Transverse colon (tissue), 4 donors: ENCODE measurements around the gene PCBD2. TPM values are rescaled to one million over a fixed set of nuclear protein-coding genes. Genes with fewer than 3 reads are reported as not detected.

ENCODE experiments used
- DNase-seq: peaks from one replicate; pipeline ENCODE4 v3.0.0-alpha.2; 2019
- H3K27ac ChIP-seq, 4 donors: fragments of 200-600 bp; sonication (generic); 2 replicates each; pipeline ENCODE4 v1.5.1; 2016 to 2018; ENCODE audit warnings: inconsistent platforms in 4 of 4
- H3K27me3 ChIP-seq: fragments of 200-600 bp; sonication (generic); 2 replicates; pipeline ENCODE4 v1.5.1; 2017; ENCODE audit warnings: inconsistent platforms
- H3K36me3 ChIP-seq, 4 donors: fragments of 200-600 bp; sonication (generic); 2 replicates each; pipeline ENCODE4 v1.5.1; 2017 to 2019; ENCODE audit warnings: inconsistent platforms in 4 of 4
- H3K4me1 ChIP-seq, 4 donors: fragments of 200-600 bp; sonication (generic); 2 replicates each; pipeline ENCODE4 v1.5.1; 2017 to 2020; ENCODE audit warnings: inconsistent platforms in 4 of 4
- H3K4me3 ChIP-seq, 4 donors: fragments of 200-600 bp; sonication (generic); 1 replicate in 1 of 4; 2 replicates in 3 of 4; pipeline versions ENCODE4 v1.5.1 to v1.6.1; 2017 to 2019; ENCODE audit warnings: inconsistent platforms in 4 of 4
- H3K9me3 ChIP-seq, 2 donors: fragments of 200-600 bp; sonication (generic); 2 replicates each; pipeline ENCODE4 v1.5.1; 2017 to 2019; ENCODE audit warnings: inconsistent platforms in 2 of 2
- EP300 ChIP-seq: sonication (generic); formaldehyde crosslinking; IDR thresholded peaks from one replicate; pipeline ENCODE4 v1.6.1; 2017; ENCODE audit warnings: antibody characterized with exemption, low read depth
- POLR2A ChIP-seq: fragments of 450-650 bp; IDR thresholded peaks from one replicate; pipeline ENCODE4 v1.6.1; 2016; ENCODE audit warnings: antibody characterized with exemption, mild to moderate bottlenecking, moderate library complexity
- POLR2AphosphoS5 ChIP-seq, 3 donors: sonication (generic); formaldehyde crosslinking; IDR thresholded peaks; one replicate each; pipeline ENCODE4 v1.6.1; 2016; ENCODE audit warnings: antibody characterized with exemption in 3 of 3
- WGBS, 2 donors: methylation state at CpG; one replicate each; pipeline ENCODE4 v1.1.5; 2018; ENCODE audit warnings: low coverage in 1 of 2; 5-methylcytosine and 5-hydroxymethylcytosine counted together
- in situ Hi-C, 4 donors: fragments of 200-750 bp; cut with MboI; loops; one replicate each; pipeline versions ENCODE4 v1.15.0 to v1.15.1; 2017; ENCODE audit warnings: low sequenced_read_pairs in 3 of 4, low pct_ligation_motif_present in 1 of 4, low pct_unique_long_range_greater_than_20kb in 1 of 4
- intact Hi-C: fragments of 100-400 bp; cut with DNase I; formaldehyde crosslinking; loops from one replicate; pipeline ENCODE4 v1.15.1; 2023; ENCODE audit warnings: low total_unique reads
- total RNA-seq, 4 donors: library from RNA; depleted of rRNA; stranded (reverse); fragments of >200 nt; gene quantifications; one replicate each; pipeline ENCODE4 v1.1.0, GENCODE V29; 2016
- TF ChIP-seq, protein P1 (sequence below), 5 experiments: fragments of 200-600 bp in 3 of 5; fragments of 450-650 bp in 2 of 5; sonication (generic) in 3 of 5; IDR thresholded peaks; 1 replicate in 2 of 5; 2 replicates in 3 of 5; pipeline ENCODE4 v1.5.1; 2016 to 2017; ENCODE audit warnings: antibody characterized with exemption in 5 of 5, inconsistent platforms in 3 of 5, mild to moderate bottlenecking in 2 of 5, moderate library complexity in 1 of 5

The PCBD2 gene
- total RNA-seq, 4 donors from 2014 or later: 6.4 to 28.9 (median 11.6) TPM

DNA sequence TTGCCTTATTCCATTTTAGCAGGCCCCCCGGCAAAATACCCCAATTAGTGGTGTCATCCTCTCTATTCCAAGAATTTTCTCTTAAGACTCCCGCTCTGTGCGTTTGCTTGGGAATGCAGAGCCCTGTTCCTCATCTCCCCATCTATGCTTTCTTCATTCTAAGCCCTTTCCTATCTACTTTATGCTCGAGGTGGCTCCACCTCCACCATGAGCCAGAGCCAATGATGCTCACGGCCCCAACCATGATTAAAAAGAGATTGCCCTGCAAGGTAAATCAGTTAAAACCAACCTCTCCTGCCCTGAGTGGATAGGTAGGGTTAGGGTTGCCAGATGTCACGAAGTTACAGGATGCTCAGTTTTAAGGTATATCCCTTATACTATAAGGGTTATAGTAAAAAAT is 31.4 kb upstream of the PCBD2 start:
- DNase-seq: no peak
- in situ Hi-C loops (no loop called here), intact Hi-C loops (no loop called here)
- no peaks in the 10 kb centered on the region for H3K27me3 ChIP-seq
- H3K9me3 ChIP-seq: no peaks in the 10 kb centered on the region
- WGBS, 2 donors: 84 to 87% methylated on average over 2 to 6 of the region's 6 CpGs
- H3K36me3 ChIP-seq: no peaks in the 10 kb centered on the region
- H3K4me1 ChIP-seq: peaks cover 7 to 30% (median 14%) of the 10 kb centered on the region in 4 donors
- H3K4me3 ChIP-seq: peak overlapping the region in 3 of 4 donors; percentile 54 to 86 (median 85)
- peak overlapping the region; percentile 83 to 97 (median 96) for H3K27ac ChIP-seq
- TF ChIP-seq, protein P1, sequence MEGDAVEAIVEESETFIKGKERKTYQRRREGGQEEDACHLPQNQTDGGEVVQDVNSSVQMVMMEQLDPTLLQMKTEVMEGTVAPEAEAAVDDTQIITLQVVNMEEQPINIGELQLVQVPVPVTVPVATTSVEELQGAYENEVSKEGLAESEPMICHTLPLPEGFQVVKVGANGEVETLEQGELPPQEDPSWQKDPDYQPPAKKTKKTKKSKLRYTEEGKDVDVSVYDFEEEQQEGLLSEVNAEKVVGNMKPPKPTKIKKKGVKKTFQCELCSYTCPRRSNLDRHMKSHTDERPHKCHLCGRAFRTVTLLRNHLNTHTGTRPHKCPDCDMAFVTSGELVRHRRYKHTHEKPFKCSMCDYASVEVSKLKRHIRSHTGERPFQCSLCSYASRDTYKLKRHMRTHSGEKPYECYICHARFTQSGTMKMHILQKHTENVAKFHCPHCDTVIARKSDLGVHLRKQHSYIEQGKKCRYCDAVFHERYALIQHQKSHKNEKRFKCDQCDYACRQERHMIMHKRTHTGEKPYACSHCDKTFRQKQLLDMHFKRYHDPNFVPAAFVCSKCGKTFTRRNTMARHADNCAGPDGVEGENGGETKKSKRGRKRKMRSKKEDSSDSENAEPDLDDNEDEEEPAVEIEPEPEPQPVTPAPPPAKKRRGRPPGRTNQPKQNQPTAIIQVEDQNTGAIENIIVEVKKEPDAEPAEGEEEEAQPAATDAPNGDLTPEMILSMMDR (IDR thresholded peaks at IDR 0.05): no peak
- TF ChIP-seq POLR2A (no peak), POLR2AphosphoS5 (IDR thresholded peaks at IDR 0.05) (no peak), EP300 (no peak)

DNA sequence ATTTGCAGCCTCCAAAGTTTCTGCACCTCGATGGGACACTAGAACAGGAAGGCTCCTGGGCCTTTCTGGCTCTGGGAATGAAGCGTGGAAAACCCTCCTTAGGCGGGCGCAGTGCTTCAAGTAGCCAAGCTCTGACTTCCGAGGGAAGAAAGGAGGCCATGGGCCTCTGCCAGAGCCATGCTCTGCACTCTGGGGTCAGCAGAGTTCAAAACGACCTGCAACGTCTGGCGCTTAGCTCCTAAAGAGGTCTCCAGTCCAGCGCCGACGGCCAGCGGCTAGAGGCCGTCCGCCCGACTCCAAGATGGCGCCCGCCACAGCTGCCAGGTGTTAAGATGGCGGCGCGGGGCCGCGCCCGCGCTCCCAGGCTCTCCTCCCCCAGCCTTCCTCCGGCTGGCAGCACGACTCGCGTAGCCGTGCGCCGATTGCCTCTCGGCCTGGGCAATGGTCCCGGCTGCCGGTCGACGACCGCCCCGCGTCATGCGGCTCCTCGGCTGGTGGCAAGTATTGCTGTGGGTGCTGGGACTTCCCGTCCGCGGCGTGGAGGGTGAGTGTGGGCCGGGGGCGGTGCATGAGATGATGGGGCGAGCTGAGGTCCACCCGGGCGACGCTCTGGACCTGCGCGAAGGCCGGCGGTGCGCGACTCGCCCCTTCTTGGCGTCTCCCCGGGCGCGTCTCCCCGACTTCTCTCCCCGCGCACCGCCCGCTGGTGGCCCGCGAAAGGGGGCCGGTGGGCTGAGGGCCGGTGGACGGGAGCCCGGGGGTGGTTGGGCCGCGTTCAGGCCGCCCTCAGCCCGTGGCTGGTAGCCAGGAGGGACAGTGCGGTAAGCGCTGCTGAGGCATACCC is 30.7 kb upstream of the PCBD2 start, which contains the start of gene TXNDC15:
TSS of gene TXNDC15 (plus strand) at position 385 of the 844 bp plus-strand sequence. CDS start at position 442, 57 bp downstream.
- H3K36me3 ChIP-seq: no peaks in the 10 kb centered on the region
- in situ Hi-C loops: no loop called here
- peak; percentile 64 to 78 (median 77) for TF ChIP-seq POLR2AphosphoS5 (IDR thresholded peaks at IDR 0.05)
- TF ChIP-seq EP300: no peak
- TF ChIP-seq POLR2A: peak; percentile 75
- TF ChIP-seq, protein P1 (IDR thresholded peaks at IDR 0.05): no peak
- intact Hi-C loops: no loop called here
- peak; percentile 90 for DNase-seq
- WGBS, 2 donors: 0 to 5% methylated on average over 1 to 50 of the region's 79 CpGs
- H3K27ac ChIP-seq: peak within 1 kb of the TSS; percentile 83 to 97 (median 96)
- H3K4me3 ChIP-seq: peak within 1 kb of the TSS; percentile 54 to 87 (median 86)
- no peaks in the 10 kb centered on the region for H3K27me3 ChIP-seq
- H3K9me3 ChIP-seq: no peaks in the 10 kb centered on the region
- H3K4me1 ChIP-seq: peaks cover 10 to 37% (median 18%) of the 10 kb centered on the region in 4 donors

DNA sequence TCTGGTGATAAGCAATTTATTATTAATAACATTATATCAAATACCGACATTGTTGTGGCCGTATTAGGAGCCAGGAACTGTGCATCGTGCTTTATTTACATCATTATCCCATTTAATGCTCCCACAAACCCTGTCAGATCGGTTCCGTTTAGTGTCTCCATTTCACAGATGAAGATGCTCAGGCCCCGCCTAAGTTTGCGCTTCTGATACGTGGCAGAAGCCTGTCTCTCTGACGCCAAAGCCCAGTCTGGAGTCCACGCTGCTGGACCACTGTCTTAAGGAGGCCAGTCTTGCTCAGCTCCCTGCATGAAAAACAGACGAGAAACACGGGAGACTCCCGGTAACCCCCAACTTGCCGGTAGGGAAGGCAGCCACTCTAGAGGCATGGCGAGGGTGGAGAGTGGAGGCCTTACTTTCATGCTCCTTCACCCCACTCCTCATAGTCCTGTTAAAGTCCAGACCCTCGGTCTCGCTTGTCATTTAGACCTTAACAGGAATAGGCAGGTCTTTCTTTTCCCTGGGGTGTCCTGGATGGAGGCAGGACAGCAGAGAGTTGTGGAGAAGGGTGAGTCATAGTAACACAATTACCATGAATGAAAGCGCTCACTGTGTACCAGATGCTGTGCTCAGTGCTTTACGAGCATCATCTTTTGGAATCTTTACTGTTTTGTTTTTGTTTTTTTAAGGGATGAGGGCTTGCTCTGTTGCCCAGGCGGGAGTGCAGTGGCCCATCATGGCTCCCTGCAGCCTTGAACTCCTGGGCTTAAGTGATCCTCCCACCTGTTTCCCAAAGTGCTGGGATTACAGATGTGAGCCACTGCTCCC is 29.9 kb upstream of the PCBD2 start:
- H3K4me3 ChIP-seq: peak overlapping the region; percentile 54 to 87 (median 86)
- H3K36me3 ChIP-seq: no peaks in the 10 kb centered on the region
- peak; percentile 67 for DNase-seq
- H3K27ac ChIP-seq: peak overlapping the region; percentile 83 to 97 (median 96)
- WGBS, 2 donors: 14% methylated on average over 20 of the region's 20 CpGs; no CpG with 5 or more reads in 1 of the 2 donors
- no peaks in the 10 kb centered on the region for H3K27me3 ChIP-seq
- in situ Hi-C loops: no loop called here
- intact Hi-C loops: no loop called here
- H3K4me1 ChIP-seq: peaks cover 10 to 39% (median 18%) of the 10 kb centered on the region in 4 donors
- no peak for TF ChIP-seq EP300
- TF ChIP-seq POLR2AphosphoS5 (IDR thresholded peaks at IDR 0.05): no peak
- TF ChIP-seq, protein P1 (IDR thresholded peaks at IDR 0.05): no peak
- TF ChIP-seq POLR2A: no peak
- H3K9me3 ChIP-seq: no peaks in the 10 kb centered on the region

DNA sequence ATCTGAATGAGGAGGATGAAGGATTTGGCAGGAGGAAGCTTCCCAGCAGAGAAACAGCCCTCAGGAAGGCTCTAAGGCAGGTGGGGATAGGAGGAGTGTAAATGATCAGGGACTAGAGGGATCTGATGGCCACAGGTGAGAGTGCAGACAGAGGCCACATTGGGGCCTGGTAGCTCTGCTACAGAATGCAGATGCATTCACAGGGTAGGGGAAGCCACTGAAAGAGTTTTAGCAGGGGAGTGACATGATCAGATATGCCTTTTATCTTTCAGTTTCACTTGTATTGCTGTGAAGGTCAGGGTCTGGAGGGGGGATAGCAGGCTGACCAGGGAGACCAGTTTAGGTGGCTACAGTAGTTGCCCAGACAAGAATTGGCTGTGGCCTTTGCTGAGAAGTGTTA is 27.8 kb upstream of the PCBD2 start:
- Histone ChIP-seq H3K27ac (no peak overlapping the region), H3K9me3 (no peaks in the 10 kb centered on the region), H3K4me1 (peaks cover 10 to 39% (median 18%) of the 10 kb centered on the region in 4 donors), H3K36me3 (no peaks in the 10 kb centered on the region), H3K4me3 (no peak overlapping the region), H3K27me3 (no peaks in the 10 kb centered on the region)
- in situ Hi-C loops: no loop called here
- intact Hi-C loops: no loop called here
- TF ChIP-seq POLR2AphosphoS5 (IDR thresholded peaks at IDR 0.05): no peak
- no peak for TF ChIP-seq POLR2A
- no peak for TF ChIP-seq EP300
- TF ChIP-seq, protein P1 (IDR thresholded peaks at IDR 0.05): no peak
- no peak for DNase-seq
